A204.1 (cell line): ENCODE data around the gene IMMT.
"Not testable (repeated sequence)": the region's sequence is repeated elsewhere in the genome, so short reads cannot be mapped to it uniquely, and the experiment has no call there.

Experiments
- FAIRE-seq: peaks from 2 replicates; lab custom pipeline; 2012; peaks lifted over from hg19 to GRCh38; lab: Jason Lieb, UNC

The IMMT gene

GRCh38 chr2:86226070-86226469 lies 30.8 kb upstream of the IMMT start:
- no peak for FAIRE-seq

GRCh38 chr2:86225581-86225980 lies 30.3 kb upstream of the IMMT start:
- no peak for FAIRE-seq

- FAIRE-seq = no peak
Observed at GRCh38 chr2:86224645-86225355, 29.5 kb upstream of the IMMT start.

GRCh38 chr2:86223927-86224560 lies 28.8 kb upstream of the IMMT start:
- no peak for FAIRE-seq

- FAIRE-seq = no peak
Observed at GRCh38 chr2:86223140-86223926, 28.1 kb upstream of the IMMT start.

- FAIRE-seq = no peak
Observed at GRCh38 chr2:86221066-86221684, 25.9 kb upstream of the IMMT start.

- no peak for FAIRE-seq
Observed at GRCh38 chr2:86219896-86220295, 24.6 kb upstream of the IMMT start.

- FAIRE-seq = no peak
Observed at GRCh38 chr2:86218124-86218523, 22.9 kb upstream of the IMMT start.

- no peak for FAIRE-seq
Observed at GRCh38 chr2:86216575-86217555, 21.6 kb upstream of the IMMT start.

GRCh38 chr2:86214503-86214832 lies 19.2 kb upstream of the IMMT start:
- FAIRE-seq = no peak

GRCh38 chr2:86213699-86214502 lies 18.6 kb upstream of the IMMT start:
- FAIRE-seq = no peak

GRCh38 chr2:86213056-86213455 lies 17.8 kb upstream of the IMMT start:
- FAIRE-seq = no peak

GRCh38 chr2:86211796-86212188 lies 16.5 kb upstream of the IMMT start:
- no peak for FAIRE-seq

- FAIRE-seq = no peak
Observed at GRCh38 chr2:86211033-86211795, 16.0 kb upstream of the IMMT start.

- no peak for FAIRE-seq
Observed at GRCh38 chr2:86204458-86204857, 9.2 kb upstream of the IMMT start.

- no peak for FAIRE-seq
Observed at GRCh38 chr2:86203614-86204013, 8.4 kb upstream of the IMMT start.

GRCh38 chr2:86202702-86203101 lies 7.4 kb upstream of the IMMT start:
- FAIRE-seq = no peak

GRCh38 chr2:86202336-86202692 lies 7.1 kb upstream of the IMMT start:
- no peak for FAIRE-seq

- no peak for FAIRE-seq
Observed at GRCh38 chr2:86201671-86202335, 6.5 kb upstream of the IMMT start.

GRCh38 chr2:86200564-86200963 lies 5.3 kb upstream of the IMMT start:
- FAIRE-seq = not testable (repeated sequence)
